Subcutaneous adipose tissue (tissue), 4 donors: ENCODE measurements around the gene BACH2. TPM values are rescaled to one million over a fixed set of nuclear protein-coding genes. Genes with fewer than 3 reads are reported as not detected.

Experiments used
- total RNA-seq, 4 donors: library from RNA; depleted of rRNA; stranded (reverse); fragments of >200 nt; gene quantifications; one replicate each; pipeline ENCODE4 v1.1.0, GENCODE V29; 2016
- TF ChIP-seq, protein P1 (sequence below): fragments of 450-650 bp; IDR thresholded peaks from one replicate; pipeline ENCODE4 v1.5.1; 2016; ENCODE audit warnings: low read depth, mild to moderate bottlenecking, control low read depth, antibody characterized with exemption, moderate library complexity

Gene BACH2
- total RNA-seq, 4 donors from 2014 or later, result 1.7 to 15.4 (median 3.9) TPM

DNA sequence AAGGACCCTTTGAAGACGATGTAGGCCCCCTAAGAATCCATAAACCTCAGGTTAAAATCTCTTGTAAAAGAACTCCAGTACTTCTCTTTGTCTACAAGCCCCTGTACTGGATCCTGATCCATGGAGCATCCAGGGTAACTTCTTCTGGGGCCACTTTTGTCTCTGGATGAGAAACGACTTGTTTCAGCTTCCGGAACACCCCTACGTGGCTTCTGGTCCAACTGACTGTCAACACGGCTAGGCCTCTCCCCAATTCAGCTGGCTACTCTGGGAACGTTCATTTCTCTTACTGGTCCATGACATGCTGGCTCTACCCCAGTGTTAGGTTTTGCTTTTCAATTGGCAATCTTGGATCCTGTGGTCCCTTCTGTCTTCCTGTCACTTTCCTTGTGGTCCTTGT lies 198.0 kb downstream of the BACH2 start:
- TF ChIP-seq, protein P1, sequence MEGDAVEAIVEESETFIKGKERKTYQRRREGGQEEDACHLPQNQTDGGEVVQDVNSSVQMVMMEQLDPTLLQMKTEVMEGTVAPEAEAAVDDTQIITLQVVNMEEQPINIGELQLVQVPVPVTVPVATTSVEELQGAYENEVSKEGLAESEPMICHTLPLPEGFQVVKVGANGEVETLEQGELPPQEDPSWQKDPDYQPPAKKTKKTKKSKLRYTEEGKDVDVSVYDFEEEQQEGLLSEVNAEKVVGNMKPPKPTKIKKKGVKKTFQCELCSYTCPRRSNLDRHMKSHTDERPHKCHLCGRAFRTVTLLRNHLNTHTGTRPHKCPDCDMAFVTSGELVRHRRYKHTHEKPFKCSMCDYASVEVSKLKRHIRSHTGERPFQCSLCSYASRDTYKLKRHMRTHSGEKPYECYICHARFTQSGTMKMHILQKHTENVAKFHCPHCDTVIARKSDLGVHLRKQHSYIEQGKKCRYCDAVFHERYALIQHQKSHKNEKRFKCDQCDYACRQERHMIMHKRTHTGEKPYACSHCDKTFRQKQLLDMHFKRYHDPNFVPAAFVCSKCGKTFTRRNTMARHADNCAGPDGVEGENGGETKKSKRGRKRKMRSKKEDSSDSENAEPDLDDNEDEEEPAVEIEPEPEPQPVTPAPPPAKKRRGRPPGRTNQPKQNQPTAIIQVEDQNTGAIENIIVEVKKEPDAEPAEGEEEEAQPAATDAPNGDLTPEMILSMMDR, result no peak

DNA sequence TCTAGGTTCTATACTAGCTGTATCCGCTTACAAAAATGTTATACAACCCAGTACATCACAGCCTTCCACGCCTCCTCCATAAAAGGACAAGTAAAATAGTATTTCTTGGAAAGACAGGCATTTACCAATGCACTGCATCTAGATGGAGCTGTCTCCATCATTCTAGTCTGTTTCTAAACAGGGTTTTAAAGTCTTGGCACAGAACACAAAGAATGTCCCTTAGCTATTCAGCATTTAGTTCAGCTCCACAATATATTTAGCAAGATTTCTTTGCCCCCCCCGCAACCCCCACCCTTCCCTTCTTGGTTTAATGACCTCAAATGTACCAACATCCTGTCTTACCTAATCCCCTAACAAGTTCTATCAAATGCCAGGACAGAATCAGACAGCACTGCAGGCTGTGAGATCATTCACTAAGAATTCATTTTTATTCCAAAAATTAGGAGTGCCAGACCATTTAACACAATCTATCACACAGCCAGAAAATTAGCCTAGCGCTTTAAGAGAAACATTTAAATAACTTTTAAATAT lies 198.6 kb downstream of the BACH2 start:
- TF ChIP-seq, protein P1, result no peak

DNA sequence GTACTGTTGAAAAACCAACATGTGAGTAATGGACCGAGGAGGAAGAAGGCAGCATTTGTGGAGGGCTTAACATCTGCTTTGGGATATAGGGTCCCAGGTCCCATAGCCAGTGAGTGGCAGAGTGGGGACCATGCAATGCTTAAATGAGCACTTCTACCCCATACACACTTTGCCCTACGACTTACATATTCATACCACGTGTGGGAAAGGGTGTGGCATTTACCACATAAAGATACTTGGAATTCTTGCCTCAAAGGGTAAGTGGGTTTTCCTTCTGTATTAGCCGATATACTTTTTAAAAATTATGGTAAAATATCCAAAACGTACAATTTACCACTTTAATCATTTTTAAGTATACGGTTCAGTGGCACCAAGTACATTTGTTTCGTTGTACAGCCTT lies 199.3 kb downstream of the BACH2 start:
- TF ChIP-seq, protein P1, result no peak

DNA sequence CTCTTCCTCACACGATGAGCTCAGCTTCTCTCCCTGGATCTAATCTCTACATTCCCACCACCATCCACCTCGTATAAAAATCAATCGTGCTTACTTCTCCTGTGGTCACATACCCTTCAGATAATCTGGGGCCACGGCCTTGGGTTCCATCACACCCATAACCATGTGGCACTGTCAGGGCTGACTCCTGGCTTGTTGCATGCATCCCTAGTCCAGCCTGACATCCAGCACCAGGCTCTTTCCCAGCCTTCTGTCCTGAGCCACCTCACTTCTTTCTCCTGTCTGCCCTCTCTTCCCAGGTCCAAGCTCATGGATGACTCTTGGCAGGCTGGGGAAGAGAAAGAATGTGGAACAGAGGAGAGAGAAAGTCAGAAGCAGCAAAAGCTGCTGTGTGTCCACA lies 199.8 kb downstream of the BACH2 start:
- TF ChIP-seq, protein P1, result no peak

DNA sequence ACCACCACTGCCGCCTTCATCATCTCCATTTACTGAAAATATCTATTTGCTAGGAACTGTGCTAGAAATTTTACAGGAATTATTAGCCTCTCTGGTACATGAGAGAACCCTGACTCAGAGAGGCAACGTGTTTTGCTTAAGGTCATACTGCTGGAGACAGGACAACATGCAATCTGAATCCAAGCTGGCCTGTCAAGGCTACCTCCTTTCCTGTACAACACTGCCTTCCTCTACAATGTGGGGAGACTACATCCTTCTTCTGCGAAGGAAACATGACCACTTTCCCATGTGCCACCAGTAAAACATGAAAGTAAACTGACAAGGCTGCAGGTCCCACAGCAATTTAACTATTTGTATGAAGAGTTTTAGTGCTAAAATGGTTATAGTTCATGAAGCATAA lies 200.9 kb downstream of the BACH2 start:
- TF ChIP-seq, protein P1, result no peak

DNA sequence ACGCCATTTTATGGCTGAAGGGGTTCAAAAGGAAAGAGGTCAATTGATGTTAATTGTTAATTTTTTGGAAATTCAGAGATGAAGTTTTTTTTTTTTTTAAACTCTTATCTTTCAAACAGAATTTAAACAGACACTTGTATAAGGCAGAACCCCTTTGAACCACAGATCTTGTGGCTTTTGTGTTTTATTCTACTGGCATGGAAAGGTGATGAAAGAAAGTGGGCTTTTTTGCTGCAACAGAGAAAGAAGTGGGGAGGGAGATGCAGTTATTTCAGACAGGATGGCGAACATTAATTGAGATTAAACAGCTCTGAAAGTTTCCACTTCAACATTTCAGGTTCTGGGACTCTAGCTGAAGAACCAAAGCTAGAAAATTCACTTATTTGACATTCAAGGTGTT lies 201.5 kb downstream of the BACH2 start:
- TF ChIP-seq, protein P1, result no peak

DNA sequence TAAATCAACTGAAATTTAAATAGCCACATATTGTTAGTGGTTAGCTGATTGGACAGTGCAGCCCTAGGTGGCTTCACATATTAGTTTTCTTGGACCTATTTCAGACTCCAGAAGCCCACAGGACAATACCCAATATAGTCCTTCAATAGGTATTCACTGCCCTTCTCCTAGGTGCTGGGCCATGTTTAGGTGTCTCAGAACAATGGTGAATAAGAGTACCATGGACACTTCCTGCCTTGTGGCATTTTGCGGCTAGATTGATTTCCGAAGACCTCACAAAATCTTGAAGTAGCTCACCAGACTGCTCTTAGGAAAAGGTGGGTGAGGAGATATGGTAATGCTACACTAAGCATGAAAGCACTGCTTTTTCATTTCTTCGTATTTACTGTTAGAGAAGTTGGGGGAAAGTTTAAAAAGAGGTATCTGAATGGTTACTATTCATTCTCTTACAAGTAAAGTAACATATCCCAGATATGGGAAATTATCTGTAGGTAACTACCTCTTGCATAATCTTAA lies 203.0 kb downstream of the BACH2 start:
- TF ChIP-seq, protein P1, result no peak
